HepG2 (cell line): ENCODE data around the gene PLD1. TPM values are rescaled to one million over a fixed set of nuclear protein-coding genes. Genes with fewer than 3 reads are reported as not detected.

ENCODE experiments used
- CEBPG ChIP-seq: IDR thresholded peaks from 2 replicates; pipeline ENCODE4 v1.6.1; 2016
- FLYWCH1 ChIP-seq: sonication (generic); formaldehyde crosslinking; IDR thresholded peaks from 2 replicates; pipeline ENCODE4 v1.8.1; 2023; ENCODE audit warnings: mild to moderate bottlenecking, missing genetic modification reagents
- FOXA1 ChIP-seq, 2 experiments: fragments of 450-650 bp in 1 of 2; sonication (generic) in 1 of 2; formaldehyde crosslinking in 1 of 2; IDR thresholded peaks; 2 replicates each; pipeline versions ENCODE4 v1.4.0 to v1.6.1; 2016 to 2020; ENCODE audit warnings: missing genetic modification reagents in 1 of 2
- FOXA3 ChIP-seq: IDR thresholded peaks from 2 replicates; pipeline ENCODE4 v1.6.1; 2016; ENCODE audit warnings: missing genetic modification reagents, missing compliant biosample characterization
- KLF6 ChIP-seq: IDR thresholded peaks from 2 replicates; pipeline ENCODE4 v1.8.0; 2016; ENCODE audit warnings: missing biosample characterization, missing genetic modification reagents
- MTA1 ChIP-seq: sonication (generic); formaldehyde crosslinking; IDR thresholded peaks from 2 replicates; pipeline ENCODE4 v1.4.0; 2020; ENCODE audit warnings: missing genetic modification reagents, mild to moderate bottlenecking, borderline replicate concordance
- NCOA1 ChIP-seq: sonication (generic); formaldehyde crosslinking; IDR thresholded peaks from 2 replicates; pipeline ENCODE4 v1.9.0; 2021; ENCODE audit warnings: missing genetic modification reagents
- REPIN1 ChIP-seq: sonication (generic); formaldehyde crosslinking; IDR thresholded peaks from 2 replicates; pipeline ENCODE4 v1.8.0; 2022; ENCODE audit warnings: missing genetic modification reagents, low read depth, mild to moderate bottlenecking, borderline replicate concordance
- polyA plus RNA-seq, 8 experiments: library from polyadenylated mRNA; depleted of rRNA in 3 of 8; stranded (reverse) in 7 of 8; unstranded in 1 of 8; fragments of >200 nt; fragmentation: Illumina TruSeq in 4 of 8; extraction: Trizol in 4 of 8; gene quantifications; 2 replicates each; pipeline versions ENCODE4 v1.2.1 to v1.2.3, GENCODE V29; 2011 to 2016; ENCODE audit warnings: low read depth in 4 of 8, missing spikeins in 1 of 8, mixed read lengths in 1 of 8; ENCODE audit not compliant: insufficient read depth in 1 of 8
- total RNA-seq, 5 experiments: library from RNA; depleted of rRNA; stranded (reverse); fragments of >200 nt; fragmentation: Illumina TruSeq; extraction: Trizol; gene quantifications; 2 replicates each; pipeline ENCODE4 v1.2.3, GENCODE V29; 2016; ENCODE audit warnings: low read depth in 1 of 5
- TF ChIP-seq, protein P1 (sequence below): sonication (generic); formaldehyde crosslinking; IDR thresholded peaks from 2 replicates; pipeline ENCODE4 v1.8.0; 2022; ENCODE audit warnings: mild to moderate bottlenecking, missing genetic modification reagents
- TF ChIP-seq, protein P2 (sequence below): sonication (generic); formaldehyde crosslinking; IDR thresholded peaks from 2 replicates; pipeline ENCODE4 v1.4.0; 2020; ENCODE audit warnings: missing genetic modification reagents, low read depth, mild to moderate bottlenecking, borderline replicate concordance
- TF ChIP-seq, protein P3 (sequence below): IDR thresholded peaks from 2 replicates; pipeline ENCODE4 v1.6.1; 2016; ENCODE audit warnings: low read depth
- TF ChIP-seq, protein P4 (sequence below): sonication (generic); formaldehyde crosslinking; IDR thresholded peaks from 2 replicates; pipeline ENCODE4 v1.4.0; 2020; ENCODE audit warnings: missing genetic modification reagents
- TF ChIP-seq, protein P5 (sequence below): sonication (generic); formaldehyde crosslinking; IDR thresholded peaks from 2 replicates; pipeline ENCODE4 v1.5.0; 2020; ENCODE audit warnings: mild to moderate bottlenecking, missing genetic modification reagents, borderline replicate concordance
- TF ChIP-seq, protein P6 (sequence below): sonication (generic); formaldehyde crosslinking; IDR thresholded peaks from 2 replicates; pipeline ENCODE4 v1.4.0; 2020; ENCODE audit warnings: missing genetic modification reagents

PLD1 gene
- total and polyA plus RNA-seq, 2 of the 13 experiments (the other 11 are each of a cell fraction or from before 2014, with no cell fraction given) = 27.1 to 59.4 TPM

DNA sequence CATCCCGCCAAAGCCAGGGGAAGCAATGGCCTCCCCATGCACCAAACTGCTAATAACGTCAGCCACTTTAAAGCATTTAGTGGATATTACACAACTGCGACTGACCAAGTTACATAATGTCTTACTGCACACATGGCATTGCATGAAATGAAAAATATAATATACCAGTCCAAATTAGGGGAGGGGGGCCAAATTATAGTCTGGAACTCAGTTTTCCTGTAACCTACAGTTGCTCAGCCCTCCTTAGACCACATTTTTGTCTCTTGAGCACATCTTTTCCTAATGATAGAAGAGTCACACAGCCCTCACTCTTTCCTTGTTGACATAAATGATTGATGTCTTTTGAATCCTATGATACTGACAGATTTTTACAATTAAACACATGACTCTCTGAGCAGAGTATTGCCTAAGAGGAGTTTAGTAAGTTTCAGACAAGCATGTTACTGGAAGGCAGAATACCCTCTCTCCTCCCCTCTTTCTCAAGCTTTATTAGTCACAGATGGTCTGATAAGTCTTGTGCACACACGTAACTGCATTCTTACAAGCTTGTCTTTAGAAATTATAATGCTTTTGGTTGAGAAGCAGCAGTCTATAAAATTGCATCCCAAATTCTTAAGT is 1.1 kb upstream of the PLD1 start (continued):
- no peak for TF ChIP-seq REPIN1 (CRISPR knock-in tag)
- TF ChIP-seq FLYWCH1 (CRISPR knock-in tag) = no peak
- TF ChIP-seq KLF6 (CRISPR knock-in tag) = no peak
- TF ChIP-seq, protein P1, sequence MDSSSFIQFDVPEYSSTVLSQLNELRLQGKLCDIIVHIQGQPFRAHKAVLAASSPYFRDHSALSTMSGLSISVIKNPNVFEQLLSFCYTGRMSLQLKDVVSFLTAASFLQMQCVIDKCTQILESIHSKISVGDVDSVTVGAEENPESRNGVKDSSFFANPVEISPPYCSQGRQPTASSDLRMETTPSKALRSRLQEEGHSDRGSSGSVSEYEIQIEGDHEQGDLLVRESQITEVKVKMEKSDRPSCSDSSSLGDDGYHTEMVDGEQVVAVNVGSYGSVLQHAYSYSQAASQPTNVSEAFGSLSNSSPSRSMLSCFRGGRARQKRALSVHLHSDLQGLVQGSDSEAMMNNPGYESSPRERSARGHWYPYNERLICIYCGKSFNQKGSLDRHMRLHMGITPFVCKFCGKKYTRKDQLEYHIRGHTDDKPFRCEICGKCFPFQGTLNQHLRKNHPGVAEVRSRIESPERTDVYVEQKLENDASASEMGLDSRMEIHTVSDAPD (CRISPR knock-in tag) = no peak
- no peak for TF ChIP-seq FOXA1 (IDR thresholded peaks at IDR 0.05)
- TF ChIP-seq FOXA1 (CRISPR knock-in tag; IDR thresholded peaks at IDR 0.05) = peak; percentile 48
- TF ChIP-seq, protein P2, sequence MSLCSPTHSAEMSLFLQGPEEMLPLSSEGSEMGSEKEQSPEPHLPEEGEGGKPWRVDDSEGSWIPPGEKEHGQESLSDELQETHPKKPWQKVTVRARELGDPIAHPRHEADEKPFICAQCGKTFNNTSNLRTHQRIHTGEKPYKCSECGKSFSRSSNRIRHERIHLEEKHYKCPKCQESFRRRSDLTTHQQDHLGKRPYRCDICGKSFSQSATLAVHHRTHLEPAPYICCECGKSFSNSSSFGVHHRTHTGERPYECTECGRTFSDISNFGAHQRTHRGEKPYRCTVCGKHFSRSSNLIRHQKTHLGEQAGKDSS = no peak
- no peak for TF ChIP-seq MTA1 (CRISPR knock-in tag)
- TF ChIP-seq, protein P3, sequence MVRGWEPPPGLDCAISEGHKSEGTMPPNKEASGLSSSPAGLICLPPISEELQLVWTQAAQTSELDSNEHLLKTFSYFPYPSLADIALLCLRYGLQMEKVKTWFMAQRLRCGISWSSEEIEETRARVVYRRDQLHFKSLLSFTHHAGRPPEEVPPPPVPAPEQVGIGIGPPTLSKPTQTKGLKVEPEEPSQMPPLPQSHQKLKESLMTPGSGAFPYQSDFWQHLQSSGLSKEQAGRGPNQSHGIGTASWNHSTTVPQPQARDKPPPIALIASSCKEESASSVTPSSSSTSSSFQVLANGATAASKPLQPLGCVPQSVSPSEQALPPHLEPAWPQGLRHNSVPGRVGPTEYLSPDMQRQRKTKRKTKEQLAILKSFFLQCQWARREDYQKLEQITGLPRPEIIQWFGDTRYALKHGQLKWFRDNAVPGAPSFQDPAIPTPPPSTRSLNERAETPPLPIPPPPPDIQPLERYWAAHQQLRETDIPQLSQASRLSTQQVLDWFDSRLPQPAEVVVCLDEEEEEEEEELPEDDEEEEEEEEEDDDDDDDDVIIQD (CRISPR knock-in tag) = no peak
- TF ChIP-seq FOXA3 = peak; percentile 64
- TF ChIP-seq, protein P4, sequence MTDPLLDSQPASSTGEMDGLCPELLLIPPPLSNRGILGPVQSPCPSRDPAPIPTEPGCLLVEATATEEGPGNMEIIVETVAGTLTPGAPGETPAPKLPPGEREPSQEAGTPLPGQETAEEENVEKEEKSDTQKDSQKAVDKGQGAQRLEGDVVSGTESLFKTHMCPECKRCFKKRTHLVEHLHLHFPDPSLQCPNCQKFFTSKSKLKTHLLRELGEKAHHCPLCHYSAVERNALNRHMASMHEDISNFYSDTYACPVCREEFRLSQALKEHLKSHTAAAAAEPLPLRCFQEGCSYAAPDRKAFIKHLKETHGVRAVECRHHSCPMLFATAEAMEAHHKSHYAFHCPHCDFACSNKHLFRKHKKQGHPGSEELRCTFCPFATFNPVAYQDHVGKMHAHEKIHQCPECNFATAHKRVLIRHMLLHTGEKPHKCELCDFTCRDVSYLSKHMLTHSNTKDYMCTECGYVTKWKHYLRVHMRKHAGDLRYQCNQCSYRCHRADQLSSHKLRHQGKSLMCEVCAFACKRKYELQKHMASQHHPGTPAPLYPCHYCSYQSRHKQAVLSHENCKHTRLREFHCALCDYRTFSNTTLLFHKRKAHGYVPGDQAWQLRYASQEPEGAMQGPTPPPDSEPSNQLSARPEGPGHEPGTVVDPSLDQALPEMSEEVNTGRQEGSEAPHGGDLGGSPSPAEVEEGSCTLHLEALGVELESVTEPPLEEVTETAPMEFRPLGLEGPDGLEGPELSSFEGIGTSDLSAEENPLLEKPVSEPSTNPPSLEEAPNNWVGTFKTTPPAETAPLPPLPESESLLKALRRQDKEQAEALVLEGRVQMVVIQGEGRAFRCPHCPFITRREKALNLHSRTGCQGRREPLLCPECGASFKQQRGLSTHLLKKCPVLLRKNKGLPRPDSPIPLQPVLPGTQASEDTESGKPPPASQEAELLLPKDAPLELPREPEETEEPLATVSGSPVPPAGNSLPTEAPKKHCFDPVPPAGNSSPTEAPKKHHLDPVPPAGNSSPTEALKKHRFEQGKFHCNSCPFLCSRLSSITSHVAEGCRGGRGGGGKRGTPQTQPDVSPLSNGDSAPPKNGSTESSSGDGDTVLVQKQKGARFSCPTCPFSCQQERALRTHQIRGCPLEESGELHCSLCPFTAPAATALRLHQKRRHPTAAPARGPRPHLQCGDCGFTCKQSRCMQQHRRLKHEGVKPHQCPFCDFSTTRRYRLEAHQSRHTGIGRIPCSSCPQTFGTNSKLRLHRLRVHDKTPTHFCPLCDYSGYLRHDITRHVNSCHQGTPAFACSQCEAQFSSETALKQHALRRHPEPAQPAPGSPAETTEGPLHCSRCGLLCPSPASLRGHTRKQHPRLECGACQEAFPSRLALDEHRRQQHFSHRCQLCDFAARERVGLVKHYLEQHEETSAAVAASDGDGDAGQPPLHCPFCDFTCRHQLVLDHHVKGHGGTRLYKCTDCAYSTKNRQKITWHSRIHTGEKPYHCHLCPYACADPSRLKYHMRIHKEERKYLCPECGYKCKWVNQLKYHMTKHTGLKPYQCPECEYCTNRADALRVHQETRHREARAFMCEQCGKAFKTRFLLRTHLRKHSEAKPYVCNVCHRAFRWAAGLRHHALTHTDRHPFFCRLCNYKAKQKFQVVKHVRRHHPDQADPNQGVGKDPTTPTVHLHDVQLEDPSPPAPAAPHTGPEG (CRISPR knock-in tag) = 0 out of 2 replicates have a peak, but pooled peaks have one; percentile 26
- no peak for TF ChIP-seq NCOA1 (CRISPR knock-in tag)
- peak; percentile 82 for TF ChIP-seq CEBPG (CRISPR knock-in tag)
- TF ChIP-seq, protein P5, sequence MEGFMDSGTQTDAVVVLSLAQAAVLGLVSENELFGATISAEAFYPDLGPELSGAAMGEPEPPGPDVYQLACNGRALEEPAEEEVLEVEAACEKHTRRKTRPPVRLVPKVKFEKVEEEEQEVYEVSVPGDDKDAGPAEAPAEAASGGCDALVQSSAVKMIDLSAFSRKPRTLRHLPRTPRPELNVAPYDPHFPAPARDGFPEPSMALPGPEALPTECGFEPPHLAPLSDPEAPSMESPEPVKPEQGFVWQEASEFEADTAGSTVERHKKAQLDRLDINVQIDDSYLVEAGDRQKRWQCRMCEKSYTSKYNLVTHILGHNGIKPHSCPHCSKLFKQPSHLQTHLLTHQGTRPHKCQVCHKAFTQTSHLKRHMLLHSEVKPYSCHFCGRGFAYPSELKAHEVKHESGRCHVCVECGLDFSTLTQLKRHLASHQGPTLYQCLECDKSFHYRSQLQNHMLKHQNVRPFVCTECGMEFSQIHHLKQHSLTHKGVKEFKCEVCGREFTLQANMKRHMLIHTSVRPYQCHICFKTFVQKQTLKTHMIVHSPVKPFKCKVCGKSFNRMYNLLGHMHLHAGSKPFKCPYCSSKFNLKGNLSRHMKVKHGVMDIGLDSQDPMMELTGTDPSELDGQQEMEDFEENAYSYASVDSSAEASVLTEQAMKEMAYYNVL = 0 out of 2 replicates have a peak, but pooled peaks have one; percentile 48
- TF ChIP-seq, protein P6, sequence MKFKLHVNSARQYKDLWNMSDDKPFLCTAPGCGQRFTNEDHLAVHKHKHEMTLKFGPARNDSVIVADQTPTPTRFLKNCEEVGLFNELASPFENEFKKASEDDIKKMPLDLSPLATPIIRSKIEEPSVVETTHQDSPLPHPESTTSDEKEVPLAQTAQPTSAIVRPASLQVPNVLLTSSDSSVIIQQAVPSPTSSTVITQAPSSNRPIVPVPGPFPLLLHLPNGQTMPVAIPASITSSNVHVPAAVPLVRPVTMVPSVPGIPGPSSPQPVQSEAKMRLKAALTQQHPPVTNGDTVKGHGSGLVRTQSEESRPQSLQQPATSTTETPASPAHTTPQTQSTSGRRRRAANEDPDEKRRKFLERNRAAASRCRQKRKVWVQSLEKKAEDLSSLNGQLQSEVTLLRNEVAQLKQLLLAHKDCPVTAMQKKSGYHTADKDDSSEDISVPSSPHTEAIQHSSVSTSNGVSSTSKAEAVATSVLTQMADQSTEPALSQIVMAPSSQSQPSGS = peak; percentile 10; the same call in 1 of the 2 replicates
